ENCODE measurements around the gene SHISA8. TPM values are rescaled to one million over a fixed set of nuclear protein-coding genes. Genes with fewer than 3 reads are reported as not detected.

Gene SHISA8
- total and polyA plus RNA-seq, 2 of the 13 experiments (the other 11 are each of a cell fraction or from before 2014, with no cell fraction given) = not detected

DNA sequence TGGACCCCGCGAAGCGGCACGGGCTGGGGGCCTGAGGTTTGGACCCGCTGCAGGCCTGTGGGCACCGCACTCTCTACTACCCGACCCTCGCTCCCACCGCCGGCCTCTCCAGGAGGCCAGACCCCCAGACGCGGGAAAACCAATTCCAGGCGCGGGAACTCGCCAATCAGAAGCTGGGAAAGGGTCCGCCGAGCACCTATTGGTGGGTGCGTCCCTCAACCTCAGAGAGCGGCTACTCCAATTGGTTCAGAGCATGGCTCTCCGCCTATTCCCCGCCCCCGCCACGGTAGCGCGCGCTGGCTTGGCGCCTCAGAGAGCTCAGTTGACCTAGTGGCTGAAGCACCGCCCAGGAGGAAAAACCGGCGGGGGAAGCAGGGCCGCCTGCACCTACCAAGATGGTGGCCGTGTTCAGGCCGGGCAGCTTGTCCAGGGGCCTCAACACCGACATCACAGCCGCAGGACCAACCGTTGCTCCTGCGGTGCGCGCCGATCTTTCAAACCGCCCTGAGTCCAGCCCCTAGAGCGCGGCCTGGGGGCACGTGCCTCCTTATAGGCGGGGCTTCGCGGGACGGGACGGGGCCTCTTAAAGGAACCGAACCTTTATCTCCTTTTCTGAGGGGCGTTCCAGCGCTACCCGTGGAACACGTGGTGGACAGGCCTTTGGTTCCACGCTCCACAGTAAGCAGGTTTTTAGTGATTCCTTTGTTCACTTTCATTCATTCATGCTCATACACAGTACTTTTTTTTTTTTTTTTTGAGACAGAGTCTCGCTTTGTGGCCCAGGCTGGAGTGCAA lies 32.0 kb upstream of the SHISA8 start, which contains the start of gene CENPM (continued):
- TF ChIP-seq, protein P1, sequence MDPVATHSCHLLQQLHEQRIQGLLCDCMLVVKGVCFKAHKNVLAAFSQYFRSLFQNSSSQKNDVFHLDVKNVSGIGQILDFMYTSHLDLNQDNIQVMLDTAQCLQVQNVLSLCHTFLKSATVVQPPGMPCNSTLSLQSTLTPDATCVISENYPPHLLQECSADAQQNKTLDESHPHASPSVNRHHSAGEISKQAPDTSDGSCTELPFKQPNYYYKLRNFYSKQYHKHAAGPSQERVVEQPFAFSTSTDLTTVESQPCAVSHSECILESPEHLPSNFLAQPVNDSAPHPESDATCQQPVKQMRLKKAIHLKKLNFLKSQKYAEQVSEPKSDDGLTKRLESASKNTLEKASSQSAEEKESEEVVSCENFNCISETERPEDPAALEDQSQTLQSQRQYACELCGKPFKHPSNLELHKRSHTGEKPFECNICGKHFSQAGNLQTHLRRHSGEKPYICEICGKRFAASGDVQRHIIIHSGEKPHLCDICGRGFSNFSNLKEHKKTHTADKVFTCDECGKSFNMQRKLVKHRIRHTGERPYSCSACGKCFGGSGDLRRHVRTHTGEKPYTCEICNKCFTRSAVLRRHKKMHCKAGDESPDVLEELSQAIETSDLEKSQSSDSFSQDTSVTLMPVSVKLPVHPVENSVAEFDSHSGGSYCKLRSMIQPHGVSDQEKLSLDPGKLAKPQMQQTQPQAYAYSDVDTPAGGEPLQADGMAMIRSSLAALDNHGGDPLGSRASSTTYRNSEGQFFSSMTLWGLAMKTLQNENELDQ (CRISPR knock-in tag; IDR thresholded peaks at IDR 0.05; ENCODE audit: borderline replicate concordance) = no peak
- TF ChIP-seq, protein P2, sequence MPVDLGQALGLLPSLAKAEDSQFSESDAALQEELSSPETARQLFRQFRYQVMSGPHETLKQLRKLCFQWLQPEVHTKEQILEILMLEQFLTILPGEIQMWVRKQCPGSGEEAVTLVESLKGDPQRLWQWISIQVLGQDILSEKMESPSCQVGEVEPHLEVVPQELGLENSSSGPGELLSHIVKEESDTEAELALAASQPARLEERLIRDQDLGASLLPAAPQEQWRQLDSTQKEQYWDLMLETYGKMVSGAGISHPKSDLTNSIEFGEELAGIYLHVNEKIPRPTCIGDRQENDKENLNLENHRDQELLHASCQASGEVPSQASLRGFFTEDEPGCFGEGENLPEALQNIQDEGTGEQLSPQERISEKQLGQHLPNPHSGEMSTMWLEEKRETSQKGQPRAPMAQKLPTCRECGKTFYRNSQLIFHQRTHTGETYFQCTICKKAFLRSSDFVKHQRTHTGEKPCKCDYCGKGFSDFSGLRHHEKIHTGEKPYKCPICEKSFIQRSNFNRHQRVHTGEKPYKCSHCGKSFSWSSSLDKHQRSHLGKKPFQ (CRISPR knock-in tag; IDR thresholded peaks at IDR 0.05; ENCODE audit: insufficient replicate concordance) = peak; percentile 29
- TF ChIP-seq TRIM24 (CRISPR knock-in tag; IDR thresholded peaks at IDR 0.05) (no peak), NONO (IDR thresholded peaks at IDR 0.05) (no peak), NONO (CRISPR knock-in tag; conservative IDR thresholded peaks at IDR 0.05) (no peak), EHMT2 (IDR thresholded peaks at IDR 0.05; ENCODE audit: borderline replicate concordance, low read depth, low read length) (no peak), FLYWCH1 (CRISPR knock-in tag; IDR thresholded peaks at IDR 0.05) (peak; percentile 95), GABPA (IDR thresholded peaks at IDR 0.05; ENCODE audit: low read depth, low read length) (no peak), GABPA (CRISPR knock-in tag; IDR thresholded peaks at IDR 0.05; ENCODE audit: low read depth) (no peak), CEBPG (CRISPR knock-in tag; IDR thresholded peaks at IDR 0.05) (no peak), ZFP41 (CRISPR knock-in tag; IDR thresholded peaks at IDR 0.05; ENCODE audit: borderline replicate concordance) (no peak), RNF2 (conservative IDR thresholded peaks at IDR 0.05; ENCODE audit: low read depth) (peak; percentile 62), RORA (CRISPR knock-in tag; IDR thresholded peaks at IDR 0.05) (no peak), ZNF263 (CRISPR knock-in tag; IDR thresholded peaks at IDR 0.05) (peak; percentile 63)
- TF ChIP-seq, protein P3, sequence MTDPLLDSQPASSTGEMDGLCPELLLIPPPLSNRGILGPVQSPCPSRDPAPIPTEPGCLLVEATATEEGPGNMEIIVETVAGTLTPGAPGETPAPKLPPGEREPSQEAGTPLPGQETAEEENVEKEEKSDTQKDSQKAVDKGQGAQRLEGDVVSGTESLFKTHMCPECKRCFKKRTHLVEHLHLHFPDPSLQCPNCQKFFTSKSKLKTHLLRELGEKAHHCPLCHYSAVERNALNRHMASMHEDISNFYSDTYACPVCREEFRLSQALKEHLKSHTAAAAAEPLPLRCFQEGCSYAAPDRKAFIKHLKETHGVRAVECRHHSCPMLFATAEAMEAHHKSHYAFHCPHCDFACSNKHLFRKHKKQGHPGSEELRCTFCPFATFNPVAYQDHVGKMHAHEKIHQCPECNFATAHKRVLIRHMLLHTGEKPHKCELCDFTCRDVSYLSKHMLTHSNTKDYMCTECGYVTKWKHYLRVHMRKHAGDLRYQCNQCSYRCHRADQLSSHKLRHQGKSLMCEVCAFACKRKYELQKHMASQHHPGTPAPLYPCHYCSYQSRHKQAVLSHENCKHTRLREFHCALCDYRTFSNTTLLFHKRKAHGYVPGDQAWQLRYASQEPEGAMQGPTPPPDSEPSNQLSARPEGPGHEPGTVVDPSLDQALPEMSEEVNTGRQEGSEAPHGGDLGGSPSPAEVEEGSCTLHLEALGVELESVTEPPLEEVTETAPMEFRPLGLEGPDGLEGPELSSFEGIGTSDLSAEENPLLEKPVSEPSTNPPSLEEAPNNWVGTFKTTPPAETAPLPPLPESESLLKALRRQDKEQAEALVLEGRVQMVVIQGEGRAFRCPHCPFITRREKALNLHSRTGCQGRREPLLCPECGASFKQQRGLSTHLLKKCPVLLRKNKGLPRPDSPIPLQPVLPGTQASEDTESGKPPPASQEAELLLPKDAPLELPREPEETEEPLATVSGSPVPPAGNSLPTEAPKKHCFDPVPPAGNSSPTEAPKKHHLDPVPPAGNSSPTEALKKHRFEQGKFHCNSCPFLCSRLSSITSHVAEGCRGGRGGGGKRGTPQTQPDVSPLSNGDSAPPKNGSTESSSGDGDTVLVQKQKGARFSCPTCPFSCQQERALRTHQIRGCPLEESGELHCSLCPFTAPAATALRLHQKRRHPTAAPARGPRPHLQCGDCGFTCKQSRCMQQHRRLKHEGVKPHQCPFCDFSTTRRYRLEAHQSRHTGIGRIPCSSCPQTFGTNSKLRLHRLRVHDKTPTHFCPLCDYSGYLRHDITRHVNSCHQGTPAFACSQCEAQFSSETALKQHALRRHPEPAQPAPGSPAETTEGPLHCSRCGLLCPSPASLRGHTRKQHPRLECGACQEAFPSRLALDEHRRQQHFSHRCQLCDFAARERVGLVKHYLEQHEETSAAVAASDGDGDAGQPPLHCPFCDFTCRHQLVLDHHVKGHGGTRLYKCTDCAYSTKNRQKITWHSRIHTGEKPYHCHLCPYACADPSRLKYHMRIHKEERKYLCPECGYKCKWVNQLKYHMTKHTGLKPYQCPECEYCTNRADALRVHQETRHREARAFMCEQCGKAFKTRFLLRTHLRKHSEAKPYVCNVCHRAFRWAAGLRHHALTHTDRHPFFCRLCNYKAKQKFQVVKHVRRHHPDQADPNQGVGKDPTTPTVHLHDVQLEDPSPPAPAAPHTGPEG (CRISPR knock-in tag; IDR thresholded peaks at IDR 0.05) = peak; percentile 63; the same call in 1 of the 2 replicates
- TF ChIP-seq, protein P4, sequence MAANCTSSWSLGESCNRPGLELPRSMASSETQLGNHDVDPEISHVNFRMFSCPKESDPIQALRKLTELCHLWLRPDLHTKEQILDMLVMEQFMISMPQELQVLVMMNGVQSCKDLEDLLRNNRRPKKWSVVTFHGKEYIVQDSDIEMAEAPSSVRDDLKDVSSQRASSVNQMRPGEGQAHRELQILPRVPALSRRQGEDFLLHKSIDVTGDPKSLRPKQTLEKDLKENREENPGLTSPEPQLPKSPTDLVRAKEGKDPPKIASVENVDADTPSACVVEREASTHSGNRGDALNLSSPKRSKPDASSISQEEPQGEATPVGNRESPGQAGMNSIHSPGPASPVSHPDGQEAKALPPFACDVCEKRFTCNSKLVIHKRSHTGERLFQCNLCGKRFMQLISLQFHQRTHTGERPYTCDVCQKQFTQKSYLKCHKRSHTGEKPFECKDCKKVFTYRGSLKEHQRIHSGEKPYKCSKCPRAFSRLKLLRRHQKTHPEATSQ (CRISPR knock-in tag; IDR thresholded peaks at IDR 0.05; ENCODE audit: borderline replicate concordance) = 0 out of 2 replicates have a peak, but pooled peaks have one; percentile 86

All from HepG2 (cell line).